ENCODE data around the gene YEATS2.

The YEATS2 gene

GRCh38 chr3:183808355-183808754 is 110.8 kb downstream of the YEATS2 start:
- no peak overlapping the region for H4K12ac ChIP-seq (ENCODE audit: low read depth, low read length)
- no peak overlapping the region for H3K14ac ChIP-seq (ENCODE audit: low read length)
- H2AK5ac ChIP-seq (ENCODE audit: low read length), result no peak overlapping the region
- H3K4me1 ChIP-seq (ENCODE audit: control insufficient read depth in 1 of 2, insufficient read depth in 2 of 2, low read length in 2 of 2), result no peaks in the 10 kb centered on the region
- H3K79me1 ChIP-seq (ENCODE audit: low read length), result no peaks in the 10 kb centered on the region
- H3K4ac ChIP-seq (ENCODE audit: low read depth, low read length), result no peak overlapping the region
- H3K9ac ChIP-seq (ENCODE audit: low read length), result no peak overlapping the region
- no peak overlapping the region for H3K27ac ChIP-seq (ENCODE audit: low read depth, low read length)
- peaks cover 56 to 76% of the 10 kb centered on the region in 2 experiments for H3K36me3 ChIP-seq (ENCODE audit: control insufficient read depth in 1 of 2, insufficient read depth in 2 of 2, low read length in 2 of 2)
- H3K79me2 ChIP-seq (ENCODE audit: control insufficient read depth, insufficient read depth, low read length, poor library complexity), result no peaks in the 10 kb centered on the region
- no peak overlapping the region for H2BK5ac ChIP-seq (ENCODE audit: low read depth, low read length, poor library complexity)
- no peak for DNase-seq
- peaks cover 1% of the 10 kb centered on the region for H3K9me3 ChIP-seq (ENCODE audit: insufficient read depth, low read depth, low read length)
- H3K23ac ChIP-seq (ENCODE audit: low read length), result no peak overlapping the region
- H2AFZ ChIP-seq (ENCODE audit: insufficient read depth, low read length, poor library complexity), result no peak overlapping the region
- no peak overlapping the region for H4K8ac ChIP-seq (ENCODE audit: low read depth, low read length)
- no peak overlapping the region for H3K4me3 ChIP-seq (ENCODE audit: low read depth, low read length)
- no peak overlapping the region for H4K91ac ChIP-seq (ENCODE audit: low read depth, low read length)
- H2BK12ac ChIP-seq (ENCODE audit: low read length), result no peak overlapping the region
- no CpG with 5 or more reads among the region's 11 CpGs for WGBS (ENCODE audit: extremely low coverage, insufficient coverage, insufficient read length)
- H3K27me3 ChIP-seq (ENCODE audit: insufficient read depth, low read length), result no peaks in the 10 kb centered on the region
- no peak overlapping the region for H3K18ac ChIP-seq (ENCODE audit: low read length)
- no peak overlapping the region for H2BK120ac ChIP-seq (ENCODE audit: insufficient read depth, low read length, poor library complexity)
- H3K4me2 ChIP-seq (ENCODE audit: low read length), result no peak overlapping the region

GRCh38 chr3:183809270-183809669 is 111.7 kb downstream of the YEATS2 start:
- H3K4me1 ChIP-seq (ENCODE audit: control insufficient read depth in 1 of 2, insufficient read depth in 2 of 2, low read length in 2 of 2), result no peaks in the 10 kb centered on the region
- no peaks in the 10 kb centered on the region for H3K79me1 ChIP-seq (ENCODE audit: low read length)
- no peak overlapping the region for H2BK12ac ChIP-seq (ENCODE audit: low read length)
- H3K14ac ChIP-seq (ENCODE audit: low read length), result no peak overlapping the region
- no peak overlapping the region for H2AFZ ChIP-seq (ENCODE audit: insufficient read depth, low read length, poor library complexity)
- no peaks in the 10 kb centered on the region for H3K79me2 ChIP-seq (ENCODE audit: control insufficient read depth, insufficient read depth, low read length, poor library complexity)
- H3K4ac ChIP-seq (ENCODE audit: low read depth, low read length), result no peak overlapping the region
- no peak overlapping the region for H3K9ac ChIP-seq (ENCODE audit: low read length)
- no CpG with 5 or more reads among the region's 5 CpGs for WGBS (ENCODE audit: extremely low coverage, insufficient coverage, insufficient read length)
- H3K27ac ChIP-seq (ENCODE audit: low read depth, low read length), result no peak overlapping the region
- no peak overlapping the region for H3K18ac ChIP-seq (ENCODE audit: low read length)
- no peak overlapping the region for H2BK120ac ChIP-seq (ENCODE audit: insufficient read depth, low read length, poor library complexity)
- no peak overlapping the region for H4K8ac ChIP-seq (ENCODE audit: low read depth, low read length)
- H4K91ac ChIP-seq (ENCODE audit: low read depth, low read length), result no peak overlapping the region
- H4K12ac ChIP-seq (ENCODE audit: low read depth, low read length), result no peak overlapping the region
- H2AK5ac ChIP-seq (ENCODE audit: low read length), result no peak overlapping the region
- no peak for DNase-seq
- peaks cover 1% of the 10 kb centered on the region for H3K9me3 ChIP-seq (ENCODE audit: insufficient read depth, low read depth, low read length)
- peaks cover 49 to 72% of the 10 kb centered on the region in 2 experiments for H3K36me3 ChIP-seq (ENCODE audit: control insufficient read depth in 1 of 2, insufficient read depth in 2 of 2, low read length in 2 of 2)
- H3K4me3 ChIP-seq (ENCODE audit: low read depth, low read length), result no peak overlapping the region
- H3K27me3 ChIP-seq (ENCODE audit: insufficient read depth, low read length), result no peaks in the 10 kb centered on the region
- no peak overlapping the region for H3K4me2 ChIP-seq (ENCODE audit: low read length)
- H3K23ac ChIP-seq (ENCODE audit: low read length), result no peak overlapping the region
- H2BK5ac ChIP-seq (ENCODE audit: low read depth, low read length, poor library complexity), result no peak overlapping the region

- Histone ChIP-seq H3K79me2 (ENCODE audit: control insufficient read depth, insufficient read depth, low read length, poor library complexity) (no peaks in the 10 kb centered on the region), H4K8ac (ENCODE audit: low read depth, low read length) (no peak overlapping the region), H3K36me3 (ENCODE audit: control insufficient read depth in 1 of 2, insufficient read depth in 2 of 2, low read length in 2 of 2) (peaks cover 45 to 65% of the 10 kb centered on the region in 2 experiments), H2AK5ac (ENCODE audit: low read length) (no peak overlapping the region), H4K91ac (ENCODE audit: low read depth, low read length) (no peak overlapping the region), H3K23ac (ENCODE audit: low read length) (no peak overlapping the region), H3K79me1 (ENCODE audit: low read length) (no peaks in the 10 kb centered on the region), H3K4me1 (ENCODE audit: control insufficient read depth in 1 of 2, insufficient read depth in 2 of 2, low read length in 2 of 2) (no peaks in the 10 kb centered on the region), H4K12ac (ENCODE audit: low read depth, low read length) (no peak overlapping the region), H2BK12ac (ENCODE audit: low read length) (no peak overlapping the region), H2AFZ (ENCODE audit: insufficient read depth, low read length, poor library complexity) (no peak overlapping the region), H3K4me2 (ENCODE audit: low read length) (no peak overlapping the region), H3K9ac (ENCODE audit: low read length) (no peak overlapping the region), H3K14ac (ENCODE audit: low read length) (no peak overlapping the region), H2BK120ac (ENCODE audit: insufficient read depth, low read length, poor library complexity) (no peak overlapping the region), H2BK5ac (ENCODE audit: low read depth, low read length, poor library complexity) (no peak overlapping the region), H3K27me3 (ENCODE audit: insufficient read depth, low read length) (no peaks in the 10 kb centered on the region), H3K4ac (ENCODE audit: low read depth, low read length) (no peak overlapping the region), H3K18ac (ENCODE audit: low read length) (no peak overlapping the region), H3K4me3 (ENCODE audit: low read depth, low read length) (no peak overlapping the region), H3K9me3 (ENCODE audit: insufficient read depth, low read depth, low read length) (peaks cover 1% of the 10 kb centered on the region), H3K27ac (ENCODE audit: low read depth, low read length) (no peak overlapping the region)
- no CpG with 5 or more reads among the region's 24 CpGs for WGBS (ENCODE audit: extremely low coverage, insufficient coverage, insufficient read length)
- no peak for DNase-seq
Observed at GRCh38 chr3:183810643-183811594, 113.3 kb downstream of the YEATS2 start.

- Histone ChIP-seq H4K12ac (ENCODE audit: low read depth, low read length) (no peak overlapping the region), H3K79me2 (ENCODE audit: control insufficient read depth, insufficient read depth, low read length, poor library complexity) (no peaks in the 10 kb centered on the region), H3K9ac (ENCODE audit: low read length) (no peak overlapping the region), H2BK5ac (ENCODE audit: low read depth, low read length, poor library complexity) (no peak overlapping the region), H2AK5ac (ENCODE audit: low read length) (no peak overlapping the region), H4K91ac (ENCODE audit: low read depth, low read length) (no peak overlapping the region), H3K4me3 (ENCODE audit: low read depth, low read length) (no peak overlapping the region), H3K79me1 (ENCODE audit: low read length) (no peaks in the 10 kb centered on the region), H3K27me3 (ENCODE audit: insufficient read depth, low read length) (no peaks in the 10 kb centered on the region), H3K9me3 (ENCODE audit: insufficient read depth, low read depth, low read length) (peaks cover 1% of the 10 kb centered on the region), H3K14ac (ENCODE audit: low read length) (no peak overlapping the region), H3K4me2 (ENCODE audit: low read length) (no peak overlapping the region), H3K18ac (ENCODE audit: low read length) (no peak overlapping the region), H2BK120ac (ENCODE audit: insufficient read depth, low read length, poor library complexity) (no peak overlapping the region), H3K23ac (ENCODE audit: low read length) (no peak overlapping the region), H4K8ac (ENCODE audit: low read depth, low read length) (no peak overlapping the region), H3K27ac (ENCODE audit: low read depth, low read length) (no peak overlapping the region), H3K36me3 (ENCODE audit: control insufficient read depth in 1 of 2, insufficient read depth in 2 of 2, low read length in 2 of 2) (peaks cover 43 to 64% of the 10 kb centered on the region in 2 experiments), H2BK12ac (ENCODE audit: low read length) (no peak overlapping the region), H3K4me1 (ENCODE audit: control insufficient read depth in 1 of 2, insufficient read depth in 2 of 2, low read length in 2 of 2) (no peaks in the 10 kb centered on the region), H2AFZ (ENCODE audit: insufficient read depth, low read length, poor library complexity) (no peak overlapping the region), H3K4ac (ENCODE audit: low read depth, low read length) (no peak overlapping the region)
- WGBS (ENCODE audit: extremely low coverage, insufficient coverage, insufficient read length), result no CpG with 5 or more reads among the region's 11 CpGs
- DNase-seq, result no peak
Observed at GRCh38 chr3:183811638-183812037, 114.0 kb downstream of the YEATS2 start.
